Fibroblast of skin of left biceps (primary cell): ENCODE measurements around the gene TMTC2.
A peak's percentile ranks its signal among the peaks of the same experiment; 100 is the strongest.

ENCODE experiments used
- DNase-seq, 2 experiments: peaks; one replicate each; pipeline ENCODE4 v3.0.0-alpha.2; 2013; ENCODE audit warnings: low read depth in 2 of 2

TMTC2 gene

GRCh38 chr12:82682326-82682725, 4.4 kb upstream of the TMTC2 start:
- no peak for DNase-seq

GRCh38 chr12:82682851-82683261, 3.9 kb upstream of the TMTC2 start:
- DNase-seq: no peak

GRCh38 chr12:82685790-82686167, 927 bp upstream of the TMTC2 start:
- DNase-seq: peak; percentile 68 to 73

- no peak for DNase-seq
These were observed 610 bp downstream of the TMTC2 start for GRCh38 chr12:82687021-82688011.

- DNase-seq: no peak
These were observed 1.4 kb downstream of the TMTC2 start for GRCh38 chr12:82688035-82688501.

- DNase-seq: no peak
These were observed 1.9 kb downstream of the TMTC2 start for GRCh38 chr12:82688596-82688995.

- no peak for DNase-seq
These were observed 3.3 kb downstream of the TMTC2 start for GRCh38 chr12:82690006-82690405.

- DNase-seq: no peak
These were observed 4.8 kb downstream of the TMTC2 start for GRCh38 chr12:82691513-82691912.

- no peak for DNase-seq
These were observed 7.6 kb downstream of the TMTC2 start for GRCh38 chr12:82694276-82694675.

GRCh38 chr12:82694970-82695369, 8.3 kb downstream of the TMTC2 start:
- DNase-seq: peak in 1 of 2 experiments; percentile 30

GRCh38 chr12:82695531-82695930, 8.8 kb downstream of the TMTC2 start:
- DNase-seq: no peak

GRCh38 chr12:82696543-82696942, 9.8 kb downstream of the TMTC2 start:
- no peak for DNase-seq

GRCh38 chr12:82698708-82699564, 12.2 kb downstream of the TMTC2 start:
- no peak for DNase-seq

GRCh38 chr12:82705774-82706173, 19.1 kb downstream of the TMTC2 start:
- DNase-seq: no peak

GRCh38 chr12:82708061-82708879, 21.6 kb downstream of the TMTC2 start:
- no peak for DNase-seq

- DNase-seq: no peak
These were observed 23.2 kb downstream of the TMTC2 start for GRCh38 chr12:82709794-82710355.

GRCh38 chr12:82710741-82711140, 24.0 kb downstream of the TMTC2 start:
- DNase-seq: no peak

- DNase-seq: no peak
These were observed 27.7 kb downstream of the TMTC2 start for GRCh38 chr12:82714427-82714826.

GRCh38 chr12:82721726-82722125, 35.0 kb downstream of the TMTC2 start:
- no peak for DNase-seq

- no peak for DNase-seq
These were observed 36.4 kb downstream of the TMTC2 start for GRCh38 chr12:82723093-82723492.

- DNase-seq: no peak
These were observed 37.2 kb downstream of the TMTC2 start for GRCh38 chr12:82723891-82724290.
